Gastrocnemius medialis (tissue), 4 donors: ENCODE results near the gene LAMA3.

Experiments used
- CTCF ChIP-seq, 5 experiments: fragments of 450-650 bp in 3 of 5; fragments of 200-600 bp in 2 of 5; sonication (generic) in 2 of 5; IDR thresholded peaks in 4 of 5; conservative IDR thresholded peaks in 1 of 5; 1 replicate in 4 of 5; 2 replicates in 1 of 5; pipeline ENCODE4 v1.5.1; 2016 to 2019; ENCODE audit warnings: antibody characterized with exemption in 5 of 5, mild to moderate bottlenecking in 3 of 5, moderate library complexity in 3 of 5
- POLR2A ChIP-seq, 2 donors: fragments of 450-650 bp; IDR thresholded peaks; one replicate each; pipeline ENCODE4 v1.6.1; 2017; ENCODE audit warnings: antibody characterized with exemption in 2 of 2, mild to moderate bottlenecking in 2 of 2, moderate library complexity in 2 of 2

- no peak for TF ChIP-seq CTCF (IDR thresholded peaks at IDR 0.05 in 4 of 5, conservative IDR thresholded peaks at IDR 0.05 in 1 of 5)
- TF ChIP-seq POLR2A (IDR thresholded peaks at IDR 0.05) = no peak
Measured at GRCh38 chr18:23853448-23854195, 164.4 kb downstream of the LAMA3 start.
